HFFc6 (cell line): ENCODE measurements around the gene ALK. TPM values are rescaled to one million over a fixed set of nuclear protein-coding genes. Genes with fewer than 3 reads are reported as not detected.
A peak's percentile ranks its signal among the peaks of the same experiment; 100 is the strongest.

Source experiments
- DNase-seq: peaks from one replicate; pipeline ENCODE4 v3.0.0-alpha.2; 2018
- H3K27ac Mint-ChIP-seq: 2 replicates; pipeline ENCODE4 v1.8.0; 2020; ENCODE audit warnings: mild to moderate bottlenecking, mixed read lengths
- H3K27me3 Mint-ChIP-seq: 2 replicates; pipeline ENCODE4 v1.8.0; 2021; ENCODE audit warnings: mild to moderate bottlenecking, moderate library complexity, mixed read lengths; ENCODE audit not compliant: insufficient read depth
- H3K36me3 Mint-ChIP-seq: 2 replicates; pipeline ENCODE4 v1.8.0; 2021; ENCODE audit warnings: low read depth, mixed read lengths
- H3K4me1 Mint-ChIP-seq: 2 replicates; pipeline ENCODE4 v1.8.0; 2020; ENCODE audit warnings: low read depth, mixed read lengths
- H3K4me3 Mint-ChIP-seq: 2 replicates; pipeline ENCODE4 v1.8.0; 2020; ENCODE audit warnings: mild to moderate bottlenecking, moderate library complexity, mixed read lengths
- H3K9me3 Mint-ChIP-seq: 2 replicates; pipeline ENCODE4 v1.8.0; 2020; ENCODE audit warnings: mild to moderate bottlenecking, mixed read lengths
- CTCF ChIP-seq: fragments of 200-600 bp; sonication (generic); IDR thresholded peaks from 2 replicates; pipeline ENCODE4 v1.5.0; 2021; ENCODE audit warnings: antibody characterized with exemption, mild to moderate bottlenecking
- total RNA-seq, 6 experiments: library from RNA; stranded (reverse); fragmentation: NEBNext Ultra II Directional; extraction: Animal tissue kit (Norgen Biotek cat#: 25700); gene quantifications; 2 replicates in 1 of 6; 3 replicates in 5 of 6; pipeline ENCODE4 v1.2.3, GENCODE V29; 2021

ALK gene
- total RNA-seq, 6 experiments from 2014 or later: not detected

GRCh38 chr2:29469961-29470360 lies 451.4 kb downstream of the ALK start:
- DNase-seq: no peak
- Mint-ChIP-seq H3K4me3 (no peak overlapping the region), H3K27me3 (peaks cover 2% of the 10 kb centered on the region), H3K4me1 (no peaks in the 10 kb centered on the region), H3K9me3 (peaks cover 16% of the 10 kb centered on the region), H3K27ac (no peak overlapping the region), H3K36me3 (peaks cover 14% of the 10 kb centered on the region)
- TF ChIP-seq CTCF: no peak

DNA sequence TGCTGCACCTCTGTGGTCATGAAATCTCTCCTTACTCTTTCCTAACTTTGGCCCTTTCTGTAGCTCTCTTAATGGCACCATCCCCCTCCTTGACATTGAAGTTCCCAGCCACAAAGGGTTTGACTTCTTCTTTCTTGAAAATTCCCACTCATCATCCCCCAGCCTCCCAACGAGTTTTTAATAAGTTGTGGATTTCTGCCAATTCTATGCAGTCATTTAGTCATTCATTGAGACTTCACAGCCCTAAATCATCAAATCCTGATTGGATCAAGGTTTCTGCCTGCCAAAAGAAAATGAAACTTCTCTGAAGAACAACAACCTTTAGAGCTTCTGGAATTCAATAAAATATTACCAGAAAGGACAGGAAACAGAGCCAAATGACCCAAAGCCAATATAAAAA lies 451.9 kb downstream of the ALK start:
- DNase-seq: no peak
- H3K4me1 Mint-ChIP-seq: peaks cover 4% of the 10 kb centered on the region
- H3K27me3 Mint-ChIP-seq: peaks cover 2% of the 10 kb centered on the region
- peaks cover 16% of the 10 kb centered on the region for H3K9me3 Mint-ChIP-seq
- H3K4me3 Mint-ChIP-seq: no peak overlapping the region
- H3K36me3 Mint-ChIP-seq: peaks cover 14% of the 10 kb centered on the region
- TF ChIP-seq CTCF: no peak
- H3K27ac Mint-ChIP-seq: no peak overlapping the region

DNA sequence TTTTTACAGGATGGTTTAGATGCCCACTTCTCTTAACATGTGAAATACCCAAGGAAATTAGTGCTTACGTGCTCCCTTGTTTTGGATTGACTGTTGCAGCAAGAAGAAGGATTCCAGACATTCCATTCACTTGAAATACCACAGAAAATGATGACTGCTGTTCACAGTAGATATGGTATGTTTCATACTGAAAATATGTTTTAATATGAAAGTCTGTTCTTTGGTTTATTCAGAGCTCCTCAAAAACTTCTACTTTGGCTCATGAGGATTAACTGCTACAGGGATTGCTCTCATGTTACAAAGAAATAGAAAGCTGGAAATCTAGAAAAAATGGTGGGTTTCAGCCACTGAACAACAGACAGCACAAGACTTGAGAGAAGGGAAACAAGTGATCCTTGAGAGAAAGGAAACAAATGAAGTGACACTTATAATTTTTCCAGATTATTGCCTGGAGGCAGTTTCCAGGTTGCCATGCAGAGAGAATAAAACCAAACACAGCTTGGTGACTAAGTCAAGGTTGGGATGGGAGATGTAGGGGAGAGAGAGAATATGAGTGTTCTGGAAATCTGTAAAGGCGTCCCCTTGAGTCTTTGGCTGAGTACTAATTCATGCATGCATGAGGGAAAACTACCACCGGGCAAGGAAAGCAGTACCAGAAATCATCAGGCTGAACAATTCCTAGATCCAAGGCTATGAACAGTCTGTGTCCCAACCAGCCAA lies 458.0 kb downstream of the ALK start:
- Mint-ChIP-seq H3K9me3 (no peaks in the 10 kb centered on the region), H3K27me3 (no peaks in the 10 kb centered on the region), H3K36me3 (no peaks in the 10 kb centered on the region), H3K4me3 (peak overlapping the region; percentile 77), H3K4me1 (peaks cover 61% of the 10 kb centered on the region), H3K27ac (peak overlapping the region; percentile 93)
- DNase-seq: peak; percentile 78
- no peak for TF ChIP-seq CTCF

GRCh38 chr2:29462293-29462692 lies 459.1 kb downstream of the ALK start:
- peak; percentile 53 for DNase-seq
- TF ChIP-seq CTCF: no peak
- H3K4me3 Mint-ChIP-seq: peak overlapping the region; percentile 20; the same call in 1 of the 2 replicates
- no peaks in the 10 kb centered on the region for H3K27me3 Mint-ChIP-seq
- peak overlapping the region; percentile 93 for H3K27ac Mint-ChIP-seq
- H3K4me1 Mint-ChIP-seq: peaks cover 61% of the 10 kb centered on the region
- H3K36me3 Mint-ChIP-seq: no peaks in the 10 kb centered on the region
- H3K9me3 Mint-ChIP-seq: no peaks in the 10 kb centered on the region

- no peaks in the 10 kb centered on the region for H3K9me3 Mint-ChIP-seq
- TF ChIP-seq CTCF: no peak
- H3K4me3 Mint-ChIP-seq: peak overlapping the region; percentile 19; the same call in 1 of the 2 replicates
- no peaks in the 10 kb centered on the region for H3K36me3 Mint-ChIP-seq
- H3K27me3 Mint-ChIP-seq: no peaks in the 10 kb centered on the region
- peak overlapping the region; percentile 47 for H3K27ac Mint-ChIP-seq
- no peak for DNase-seq
- H3K4me1 Mint-ChIP-seq: peaks cover 72% of the 10 kb centered on the region
Observed at GRCh38 chr2:29460190-29460589, 461.2 kb downstream of the ALK start.
